PC-3 (cell line): ENCODE measurements around the gene ETV1. TPM values are rescaled to one million over a fixed set of nuclear protein-coding genes. Genes with fewer than 3 reads are reported as not detected.
A peak's percentile ranks its signal among the peaks of the same experiment; 100 is the strongest.

Source experiments
- ATAC-seq: fragments of 200-7000 bp; cut with Tn5 transposase; 2 replicates; pipeline ENCODE4 v1.9.1; 2020; ENCODE audit warnings: mild to moderate bottlenecking, moderate library complexity
- BruUV-seq: library from RNA; stranded (reverse); fragments of 400-500 nt; replicated peaks from 2 replicates; lab custom pipeline; 2021; lab: Mats Ljungman, UMichigan
- CTCF ChIA-PET: fragments of 300-600 bp; sonication (Branson Sonifier 250); formaldehyde crosslinking; loops from one replicate; lab custom pipeline; 2022; ENCODE audit warnings: antibody characterized with exemption; lab: Charles Lee
- POLR2A ChIA-PET: fragments of 300-600 bp; sonication (Branson Sonifier 250); formaldehyde crosslinking; loops from one replicate; lab custom pipeline; 2022; ENCODE audit warnings: antibody characterized with exemption; ENCODE audit not compliant: unreplicated experiment; lab: Charles Lee
- DNase-seq: peaks from one replicate; pipeline ENCODE4 v3.0.0-alpha.2; 2015
- H2AFZ ChIP-seq: fragments of 300-600 bp; sonication (generic); 2 replicates; pipeline ENCODE4 v1.6.0; 2016; ENCODE audit warnings: antibody characterized with exemption, low read length
- H3F3A ChIP-seq: fragments of 300-600 bp; sonication (generic); one replicate; pipeline ENCODE4 v1.6.0; 2017; ENCODE audit warnings: antibody characterized with exemption, low read length, control low read depth, mild to moderate bottlenecking; ENCODE audit not compliant: unreplicated experiment
- H3K27ac ChIP-seq: fragments of 300-600 bp; sonication (generic); 2 replicates; pipeline ENCODE4 v1.5.1; 2016; ENCODE audit warnings: mild to moderate bottlenecking, low read length
- H3K27me3 ChIP-seq: fragments of 300-600 bp; sonication (generic); 2 replicates; pipeline ENCODE4 v1.6.1; 2016; ENCODE audit warnings: low read length, mixed read lengths
- H3K36me3 ChIP-seq: fragments of 300-600 bp; sonication (generic); 2 replicates; pipeline ENCODE4 v1.6.1; 2016; ENCODE audit warnings: low read depth, mixed run types, low read length, mixed read lengths
- H3K4me1 ChIP-seq: fragments of 300-600 bp; sonication (generic); 2 replicates; pipeline ENCODE4 v1.5.1; 2016; ENCODE audit warnings: low read length; ENCODE audit not compliant: insufficient read depth
- H3K4me2 ChIP-seq: fragments of 300-600 bp; sonication (generic); 2 replicates; pipeline ENCODE4 v1.6.0; 2016; ENCODE audit warnings: low read length
- H3K4me3 ChIP-seq: fragments of 300-600 bp; sonication (generic); 2 replicates; pipeline ENCODE4 v1.5.1; 2016; ENCODE audit warnings: mild to moderate bottlenecking, low read length, mixed read lengths
- H3K79me2 ChIP-seq: fragments of 300-600 bp; sonication (generic); 2 replicates; pipeline ENCODE4 v1.6.1; 2017; ENCODE audit warnings: low read length, mixed read lengths
- H3K9ac ChIP-seq: fragments of 300-600 bp; sonication (generic); 2 replicates; pipeline ENCODE4 v1.6.0; 2016; ENCODE audit warnings: mild to moderate bottlenecking, low read length
- H3K9me2 ChIP-seq: fragments of 300-600 bp; sonication (generic); replicated peaks from 2 replicates; pipeline ENCODE4 v1.6.1; 2016; ENCODE audit warnings: mixed run types, low read length, mixed read lengths
- H3K9me3 ChIP-seq: fragments of 300-600 bp; sonication (generic); 2 replicates; pipeline ENCODE4 v1.6.1; 2016; ENCODE audit warnings: low read length, mixed read lengths
- H4K20me1 ChIP-seq: fragments of 300-600 bp; sonication (generic); 2 replicates; pipeline ENCODE4 v1.6.1; 2016; ENCODE audit warnings: low read length, mixed read lengths
- CTCF ChIP-seq: fragments of 300-600 bp; sonication (generic); conservative IDR thresholded peaks from 2 replicates; pipeline ENCODE4 v1.5.1; 2017; ENCODE audit warnings: antibody characterized with exemption, low read depth, mild to moderate bottlenecking, low read length
- EZH2 ChIP-seq: fragments of 300-600 bp; sonication (generic); IDR thresholded peaks from one replicate; pipeline ENCODE4 v1.6.1; 2017; ENCODE audit warnings: antibody characterized with exemption, mild to moderate bottlenecking, low read length; ENCODE audit not compliant: unreplicated experiment
- EZH2phosphoT487 ChIP-seq: fragments of 300-600 bp; sonication (generic); IDR thresholded peaks from 2 replicates; pipeline ENCODE4 v1.6.1; 2018; ENCODE audit warnings: mild to moderate bottlenecking, antibody characterized with exemption, low read length, borderline replicate concordance
- intact Hi-C: fragments of 100-400 bp; cut with micrococcal nuclease; formaldehyde crosslinking; loops from 2 replicates; pipeline ENCODE4 v1.9.0; 2023
- total RNA-seq: library from RNA; depleted of rRNA; stranded (reverse); fragments of >200 nt; gene quantifications from 2 replicates; pipeline ENCODE4 v1.2.3, GENCODE V29; 2014

ETV1 gene
- total RNA-seq, 1 experiment from 2014 or later, result 20.6 TPM

- Histone ChIP-seq H3K9me2 (no peaks in the 10 kb centered on the region), H3K9ac (peak overlapping the region; percentile 81), H2AFZ (no peak overlapping the region), H3K4me3 (no peak overlapping the region), H3K4me2 (no peak overlapping the region), H3K36me3 (no peaks in the 10 kb centered on the region), H4K20me1 (no peaks in the 10 kb centered on the region), H3K9me3 (no peaks in the 10 kb centered on the region), H3K27ac (peak overlapping the region; percentile 95), H3K79me2 (no peaks in the 10 kb centered on the region), H3K27me3 (no peaks in the 10 kb centered on the region), H3F3A (peaks cover 8% of the 10 kb centered on the region), H3K4me1 (peaks cover 49% of the 10 kb centered on the region)
- CTCF ChIA-PET, result no interaction called here
- no peak for TF ChIP-seq CTCF
- TF ChIP-seq EZH2, result no peak
- no peak for TF ChIP-seq EZH2phosphoT487
- intact Hi-C loops, result loop anchor here (2.0 to 5.0 kb wide), 2 partner anchors 26 to 221 kb away; no protein-coding TSS in a partner anchor
- DNase-seq (no peak), ATAC-seq (no peak)
- POLR2A ChIA-PET, result no interaction called here
- BruUV-seq, result no TSS peak
These were observed 140.8 kb downstream of the ETV1 start for GRCh38 chr7:13848681-13849131.

GRCh38 chr7:13846386-13846785 is 143.1 kb downstream of the ETV1 start:
- no peak for ATAC-seq
- intact Hi-C loops, result loop anchor here (5.0 kb wide), 1 partner anchor 219 kb away; no protein-coding TSS in a partner anchor

More at GRCh38 chr7:13846386-13846785, 143.1 kb downstream of the ETV1 start:
- no peaks in the 10 kb centered on the region for H3K9me2 ChIP-seq
- H2AFZ ChIP-seq, result no peak overlapping the region
- no TSS peak for BruUV-seq
- H3K9me3 ChIP-seq, result no peaks in the 10 kb centered on the region
- H3K27me3 ChIP-seq, result no peaks in the 10 kb centered on the region
- TF ChIP-seq CTCF (no peak), EZH2 (no peak)
- peaks cover 42% of the 10 kb centered on the region for H3K4me1 ChIP-seq
- H3K36me3 ChIP-seq, result no peaks in the 10 kb centered on the region
- peaks cover 8% of the 10 kb centered on the region for H3F3A ChIP-seq
- CTCF ChIA-PET, result no interaction called here
- no peak overlapping the region for H3K4me3 ChIP-seq
- H3K4me2 ChIP-seq, result no peak overlapping the region
- no peaks in the 10 kb centered on the region for H4K20me1 ChIP-seq
- peak; percentile 45 for DNase-seq
- no peaks in the 10 kb centered on the region for H3K79me2 ChIP-seq
- POLR2A ChIA-PET, result no interaction called here
- peak overlapping the region; percentile 79 for H3K27ac ChIP-seq
- peak overlapping the region; percentile 51; the same call in 1 of the 2 replicates for H3K9ac ChIP-seq
